Measurements from ENCODE around the gene SAP30BP.
A peak's percentile ranks its signal among the peaks of the same experiment; 100 is the strongest.

The SAP30BP gene

GRCh38 chr17:75722542-75723095 is 55.5 kb downstream of the SAP30BP start:
- Histone ChIP-seq H3K27ac (ENCODE audit: low read depth, low read length) (no peak overlapping the region), H3K9me3 (ENCODE audit: control insufficient read depth in 5 of 5, low read length in 5 of 5) (no peaks in the 10 kb centered on the region), H3K36me3 (ENCODE audit: control insufficient read depth in 5 of 5, insufficient read depth in 5 of 5, low read length in 5 of 5) (no peaks in the 10 kb centered on the region), H3K27me3 (ENCODE audit: control insufficient read depth in 5 of 5, insufficient read depth in 4 of 5, low read length in 5 of 5) (peaks cover 17 to 31% (median 25%) of the 10 kb centered on the region in 5 donors), H3K4me1 (ENCODE audit: control insufficient read depth in 5 of 5, insufficient read depth in 5 of 5, low read length in 5 of 5) (peaks cover 0 to 20% (median 9%) of the 10 kb centered on the region in 5 donors), H3K9ac (ENCODE audit: low read length in 5 of 5) (peak overlapping the region in 1 of 5 donors; percentile 7), H3K4me3 (ENCODE audit: low read depth in 1 of 5, low read length in 5 of 5) (peak overlapping the region in 2 of 5 donors; percentile 6 to 50)

- H3K9me3 ChIP-seq (ENCODE audit: control insufficient read depth in 5 of 5, low read length in 5 of 5): no peaks in the 10 kb centered on the region
- peaks cover 17 to 31% (median 25%) of the 10 kb centered on the region in 5 donors for H3K27me3 ChIP-seq (ENCODE audit: control insufficient read depth in 5 of 5, insufficient read depth in 4 of 5, low read length in 5 of 5)
- H3K4me1 ChIP-seq (ENCODE audit: control insufficient read depth in 5 of 5, insufficient read depth in 5 of 5, low read length in 5 of 5): peaks cover 0 to 20% (median 9%) of the 10 kb centered on the region in 5 donors
- peak overlapping the region in 1 of 5 donors; percentile 15 for H3K4me3 ChIP-seq (ENCODE audit: low read depth in 1 of 5, low read length in 5 of 5)
- H3K9ac ChIP-seq (ENCODE audit: low read length in 5 of 5): no peak overlapping the region
- H3K27ac ChIP-seq (ENCODE audit: low read depth, low read length): no peak overlapping the region
- H3K36me3 ChIP-seq (ENCODE audit: control insufficient read depth in 5 of 5, insufficient read depth in 5 of 5, low read length in 5 of 5): no peaks in the 10 kb centered on the region
These were observed 56.2 kb downstream of the SAP30BP start for GRCh38 chr17:75723171-75723930.

GRCh38 chr17:75724016-75725003 is 57.2 kb downstream of the SAP30BP start:
- Histone ChIP-seq H3K36me3 (ENCODE audit: control insufficient read depth in 5 of 5, insufficient read depth in 5 of 5, low read length in 5 of 5) (no peaks in the 10 kb centered on the region), H3K27ac (ENCODE audit: low read depth, low read length) (no peak overlapping the region), H3K4me1 (ENCODE audit: control insufficient read depth in 5 of 5, insufficient read depth in 5 of 5, low read length in 5 of 5) (peaks cover 0 to 20% (median 9%) of the 10 kb centered on the region in 5 donors), H3K4me3 (ENCODE audit: low read depth in 1 of 5, low read length in 5 of 5) (no peak overlapping the region), H3K9ac (ENCODE audit: low read length in 5 of 5) (no peak overlapping the region), H3K27me3 (ENCODE audit: control insufficient read depth in 5 of 5, insufficient read depth in 4 of 5, low read length in 5 of 5) (peaks cover 17 to 30% (median 25%) of the 10 kb centered on the region in 5 donors), H3K9me3 (ENCODE audit: control insufficient read depth in 5 of 5, low read length in 5 of 5) (no peaks in the 10 kb centered on the region)

GRCh38 chr17:75725504-75725903 is 58.4 kb downstream of the SAP30BP start:
- Histone ChIP-seq H3K9me3 (ENCODE audit: control insufficient read depth in 5 of 5, low read length in 5 of 5) (no peaks in the 10 kb centered on the region), H3K36me3 (ENCODE audit: control insufficient read depth in 5 of 5, insufficient read depth in 5 of 5, low read length in 5 of 5) (no peaks in the 10 kb centered on the region), H3K27me3 (ENCODE audit: control insufficient read depth in 5 of 5, insufficient read depth in 4 of 5, low read length in 5 of 5) (peaks cover 16 to 27% (median 20%) of the 10 kb centered on the region in 5 donors), H3K4me3 (ENCODE audit: low read depth in 1 of 5, low read length in 5 of 5) (no peak overlapping the region), H3K9ac (ENCODE audit: low read length in 5 of 5) (no peak overlapping the region), H3K4me1 (ENCODE audit: control insufficient read depth in 5 of 5, insufficient read depth in 5 of 5, low read length in 5 of 5) (peaks cover 0 to 19% (median 8%) of the 10 kb centered on the region in 5 donors), H3K27ac (ENCODE audit: low read depth, low read length) (no peak overlapping the region)

- Histone ChIP-seq H3K27me3 (ENCODE audit: control insufficient read depth in 5 of 5, insufficient read depth in 4 of 5, low read length in 5 of 5) (peaks cover under 1 to 15% (median 8%) of the 10 kb centered on the region in 5 donors), H3K4me1 (ENCODE audit: control insufficient read depth in 5 of 5, insufficient read depth in 5 of 5, low read length in 5 of 5) (peaks cover 0 to 8% (median 0%) of the 10 kb centered on the region in 5 donors), H3K27ac (ENCODE audit: low read depth, low read length) (no peak overlapping the region), H3K9me3 (ENCODE audit: control insufficient read depth in 5 of 5, low read length in 5 of 5) (no peaks in the 10 kb centered on the region), H3K4me3 (ENCODE audit: low read depth in 1 of 5, low read length in 5 of 5) (no peak overlapping the region), H3K9ac (ENCODE audit: low read length in 5 of 5) (no peak overlapping the region), H3K36me3 (ENCODE audit: control insufficient read depth in 5 of 5, insufficient read depth in 5 of 5, low read length in 5 of 5) (no peaks in the 10 kb centered on the region)
These were observed 60.3 kb downstream of the SAP30BP start for GRCh38 chr17:75727391-75727790.

GRCh38 chr17:75729351-75729750 is 62.2 kb downstream of the SAP30BP start:
- Histone ChIP-seq H3K36me3 (ENCODE audit: control insufficient read depth in 5 of 5, insufficient read depth in 5 of 5, low read length in 5 of 5) (no peaks in the 10 kb centered on the region), H3K4me3 (ENCODE audit: low read depth in 1 of 5, low read length in 5 of 5) (no peak overlapping the region), H3K27me3 (ENCODE audit: control insufficient read depth in 5 of 5, insufficient read depth in 4 of 5, low read length in 5 of 5) (peaks cover 0 to 7% (median 3%) of the 10 kb centered on the region in 5 donors), H3K9ac (ENCODE audit: low read length in 5 of 5) (no peak overlapping the region), H3K9me3 (ENCODE audit: control insufficient read depth in 5 of 5, low read length in 5 of 5) (no peaks in the 10 kb centered on the region), H3K4me1 (ENCODE audit: control insufficient read depth in 5 of 5, insufficient read depth in 5 of 5, low read length in 5 of 5) (no peaks in the 10 kb centered on the region), H3K27ac (ENCODE audit: low read depth, low read length) (no peak overlapping the region)

- Histone ChIP-seq H3K9ac (ENCODE audit: low read length in 5 of 5) (no peak overlapping the region), H3K36me3 (ENCODE audit: control insufficient read depth in 5 of 5, insufficient read depth in 5 of 5, low read length in 5 of 5) (no peaks in the 10 kb centered on the region), H3K9me3 (ENCODE audit: control insufficient read depth in 5 of 5, low read length in 5 of 5) (no peaks in the 10 kb centered on the region), H3K4me1 (ENCODE audit: control insufficient read depth in 5 of 5, insufficient read depth in 5 of 5, low read length in 5 of 5) (no peaks in the 10 kb centered on the region), H3K27ac (ENCODE audit: low read depth, low read length) (no peak overlapping the region), H3K4me3 (ENCODE audit: low read depth in 1 of 5, low read length in 5 of 5) (no peak overlapping the region), H3K27me3 (ENCODE audit: control insufficient read depth in 5 of 5, insufficient read depth in 4 of 5, low read length in 5 of 5) (peaks cover 0 to 4% (median 0%) of the 10 kb centered on the region in 5 donors)
These were observed 62.9 kb downstream of the SAP30BP start for GRCh38 chr17:75730065-75730464.

- Histone ChIP-seq H3K36me3 (ENCODE audit: control insufficient read depth in 5 of 5, insufficient read depth in 5 of 5, low read length in 5 of 5) (no peaks in the 10 kb centered on the region), H3K27ac (ENCODE audit: low read depth, low read length) (no peak overlapping the region)
These were observed 64.1 kb downstream of the SAP30BP start for GRCh38 chr17:75731086-75731715.

GRCh38 chr17:75731716-75732498 is 64.8 kb downstream of the SAP30BP start:
- Histone ChIP-seq H3K9ac (ENCODE audit: low read length in 5 of 5) (no peak overlapping the region), H3K4me3 (ENCODE audit: low read depth in 1 of 5, low read length in 5 of 5) (no peak overlapping the region), H3K36me3 (ENCODE audit: control insufficient read depth in 5 of 5, insufficient read depth in 5 of 5, low read length in 5 of 5) (no peaks in the 10 kb centered on the region), H3K9me3 (ENCODE audit: control insufficient read depth in 5 of 5, low read length in 5 of 5) (no peaks in the 10 kb centered on the region), H3K27me3 (ENCODE audit: control insufficient read depth in 5 of 5, insufficient read depth in 4 of 5, low read length in 5 of 5) (peaks cover 0 to 4% (median 0%) of the 10 kb centered on the region in 5 donors), H3K27ac (ENCODE audit: low read depth, low read length) (no peak overlapping the region), H3K4me1 (ENCODE audit: control insufficient read depth in 5 of 5, insufficient read depth in 5 of 5, low read length in 5 of 5) (no peaks in the 10 kb centered on the region)

More at GRCh38 chr17:75731086-75731715, 64.1 kb downstream of the SAP30BP start:
- H3K27me3 ChIP-seq (ENCODE audit: control insufficient read depth in 5 of 5, insufficient read depth in 4 of 5, low read length in 5 of 5): no peaks in the 10 kb centered on the region
- H3K9me3 ChIP-seq (ENCODE audit: control insufficient read depth in 5 of 5, low read length in 5 of 5): no peaks in the 10 kb centered on the region
- H3K4me1 ChIP-seq (ENCODE audit: control insufficient read depth in 5 of 5, insufficient read depth in 5 of 5, low read length in 5 of 5): no peaks in the 10 kb centered on the region
- no peak overlapping the region for H3K4me3 ChIP-seq (ENCODE audit: low read depth in 1 of 5, low read length in 5 of 5)
- H3K9ac ChIP-seq (ENCODE audit: low read length in 5 of 5): no peak overlapping the region
